Measurements from ENCODE around the gene FSTL5.

The FSTL5 gene

DNA sequence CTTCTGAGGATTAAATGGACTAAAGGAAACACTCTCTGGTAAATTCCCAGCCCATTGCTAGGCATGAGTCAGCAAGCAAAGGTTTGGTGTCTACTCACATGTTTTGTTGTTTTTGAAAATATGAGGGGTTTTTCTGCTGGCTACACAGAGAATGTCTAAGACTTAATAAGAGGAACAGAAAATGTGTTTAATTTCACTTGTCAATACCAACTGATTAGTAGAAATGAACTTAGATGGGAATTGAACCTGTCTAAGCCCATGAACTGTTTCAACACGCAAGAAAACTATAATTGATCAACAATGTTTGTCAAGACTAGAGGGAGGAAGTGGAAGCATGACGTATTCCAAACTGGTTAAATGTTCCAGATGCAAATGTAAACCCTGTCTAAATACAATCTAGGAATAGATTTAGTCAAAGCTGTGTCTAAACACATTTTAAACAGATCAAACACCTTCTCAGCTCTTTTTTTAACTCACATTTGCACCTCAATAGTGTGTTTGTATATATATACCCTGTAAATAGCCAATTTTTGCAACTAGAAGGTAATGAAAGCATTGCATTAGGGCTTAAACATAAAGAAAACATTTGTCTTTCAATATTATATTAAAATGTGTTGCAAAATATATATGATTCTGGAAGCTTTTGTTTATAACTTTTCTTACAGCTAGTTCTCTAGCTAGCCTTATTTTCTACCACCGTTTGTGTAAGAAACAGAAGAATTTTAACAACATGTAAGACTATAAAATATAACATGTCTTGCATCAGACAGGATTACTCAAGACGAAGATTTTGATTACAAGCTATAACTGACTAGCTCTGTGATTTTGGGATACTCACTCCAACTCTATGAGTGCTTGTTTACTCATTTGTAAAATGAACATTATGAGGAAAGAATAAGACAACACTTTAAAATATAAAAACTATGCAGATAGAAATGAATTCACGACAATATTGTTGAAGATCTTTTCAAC lies 607.8 kb downstream of the FSTL5 start:
- no peak for DNase-seq

DNA sequence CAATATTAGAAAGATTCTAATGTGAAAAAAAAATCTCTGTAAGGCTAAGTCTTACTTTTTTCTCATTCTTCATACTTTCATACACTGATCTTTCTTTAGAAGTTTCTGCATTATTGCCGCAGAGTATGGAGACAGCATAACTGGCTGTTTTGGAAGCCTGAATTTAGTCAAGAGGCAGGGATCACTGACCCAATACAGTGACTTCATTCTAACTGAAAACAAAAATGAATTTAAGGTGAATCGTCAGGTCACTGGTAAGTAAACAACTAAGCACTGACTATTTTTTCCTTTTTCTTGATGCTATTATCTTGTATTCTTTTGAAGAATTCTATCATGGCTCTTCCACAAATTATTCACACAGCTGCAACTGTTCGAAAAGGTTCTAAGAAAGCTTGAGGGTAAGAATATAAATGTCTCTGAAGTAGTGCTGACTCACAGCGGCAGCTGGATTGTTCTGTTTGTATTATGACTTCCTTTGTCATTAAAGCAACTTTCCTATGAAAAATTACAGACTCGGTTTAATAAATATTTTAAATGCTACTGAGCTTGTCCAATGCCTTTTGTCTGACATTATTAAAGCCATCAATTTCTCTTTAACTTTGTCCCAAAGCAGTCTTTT lies 609.3 kb downstream of the FSTL5 start:
- DNase-seq: no peak

DNA sequence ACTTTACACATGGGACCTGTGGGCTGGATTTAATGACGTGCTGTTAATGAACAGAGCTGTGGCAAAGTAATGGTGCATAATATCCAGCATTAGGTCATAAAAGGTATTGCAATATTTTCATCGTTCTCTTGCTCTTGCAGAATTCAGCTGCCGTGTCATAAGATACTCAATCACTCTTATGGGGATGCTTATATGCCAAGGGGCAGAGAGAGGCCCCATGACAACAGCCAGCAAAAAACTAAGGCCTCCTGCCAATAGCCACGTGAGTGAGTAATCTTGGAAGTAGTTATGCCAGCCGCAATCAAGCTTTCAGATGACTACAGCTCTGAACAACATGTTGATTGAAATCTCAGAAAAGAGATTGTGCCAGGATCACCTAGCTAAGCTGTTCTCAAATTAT lies 616.9 kb downstream of the FSTL5 start:
- DNase-seq: no peak

DNA sequence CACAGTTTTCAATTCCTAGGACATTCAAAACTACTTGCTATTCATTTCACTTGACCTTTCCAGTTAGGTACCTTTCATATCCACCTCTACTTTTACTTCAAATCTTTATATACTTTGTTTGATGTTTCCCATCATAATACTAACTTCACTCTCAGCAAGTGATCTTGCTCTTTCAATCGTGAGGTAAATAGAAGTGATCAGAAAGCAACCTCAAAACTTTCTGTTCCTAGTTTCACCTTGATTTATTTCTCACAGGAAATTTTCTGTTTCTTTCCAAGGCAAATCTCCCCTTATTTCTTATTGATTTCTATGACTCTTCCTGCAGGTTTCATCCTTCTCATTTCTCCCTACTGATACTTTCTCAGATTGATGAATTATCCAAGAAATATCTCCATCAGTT lies 623.5 kb downstream of the FSTL5 start:
- no peak for DNase-seq

DNA sequence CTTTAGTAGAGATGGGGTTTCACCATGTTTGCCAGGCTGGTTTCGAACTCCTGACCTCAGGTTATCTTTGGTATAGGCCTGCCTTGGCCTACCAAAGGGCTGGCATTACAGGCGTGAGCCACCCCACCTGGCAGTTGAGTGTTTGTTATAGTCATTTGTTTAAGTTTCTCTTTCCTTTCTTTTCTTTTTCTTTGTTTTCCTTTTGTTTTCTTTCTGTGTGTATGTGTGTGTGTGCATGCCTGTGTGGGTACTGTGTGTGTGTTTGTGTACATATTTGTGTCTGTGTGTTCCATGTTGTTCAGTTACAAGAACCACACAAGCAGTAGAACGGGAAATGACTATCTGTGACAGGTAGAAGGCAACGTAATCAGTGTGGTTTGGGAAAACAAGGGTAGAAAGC lies 624.9 kb downstream of the FSTL5 start:
- DNase-seq: no peak

DNA sequence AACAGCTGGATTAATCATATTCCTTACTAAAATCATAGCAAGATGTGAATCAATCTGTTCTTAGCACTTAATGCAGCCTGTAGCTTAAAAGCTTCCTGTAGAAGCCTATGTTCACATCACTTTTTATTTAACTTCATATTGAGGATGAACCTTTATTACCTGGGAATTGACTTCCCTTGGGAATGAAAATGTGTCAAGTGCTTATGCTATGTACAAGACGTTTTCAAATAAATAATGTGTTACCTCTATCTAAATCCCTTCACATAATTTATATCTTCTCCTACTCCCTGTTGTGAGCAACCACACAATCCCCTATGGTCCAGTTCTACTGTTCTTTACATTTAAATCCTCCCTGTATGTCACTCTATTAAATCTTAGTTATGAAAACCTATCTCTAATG lies 633.1 kb downstream of the FSTL5 start:
- DNase-seq: no peak

DNA sequence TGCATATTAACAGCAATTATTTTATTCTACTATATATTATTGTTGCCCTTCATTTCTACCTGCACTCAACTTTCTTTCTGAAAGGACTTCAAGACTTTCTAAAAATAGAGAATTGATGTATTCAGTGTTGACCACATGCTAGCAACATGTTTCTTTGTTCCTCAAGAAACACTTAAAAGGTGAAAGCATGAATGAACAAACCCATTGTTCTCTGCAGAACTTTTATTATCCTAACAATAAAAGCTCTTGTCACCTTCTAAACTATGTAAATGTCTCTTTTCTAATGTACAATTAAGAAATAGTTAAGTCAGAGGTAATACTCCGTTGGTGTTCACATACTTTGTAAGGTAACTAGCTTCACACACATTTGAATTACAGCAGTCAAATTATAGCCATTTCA lies 638.7 kb downstream of the FSTL5 start:
- no peak for DNase-seq

DNA sequence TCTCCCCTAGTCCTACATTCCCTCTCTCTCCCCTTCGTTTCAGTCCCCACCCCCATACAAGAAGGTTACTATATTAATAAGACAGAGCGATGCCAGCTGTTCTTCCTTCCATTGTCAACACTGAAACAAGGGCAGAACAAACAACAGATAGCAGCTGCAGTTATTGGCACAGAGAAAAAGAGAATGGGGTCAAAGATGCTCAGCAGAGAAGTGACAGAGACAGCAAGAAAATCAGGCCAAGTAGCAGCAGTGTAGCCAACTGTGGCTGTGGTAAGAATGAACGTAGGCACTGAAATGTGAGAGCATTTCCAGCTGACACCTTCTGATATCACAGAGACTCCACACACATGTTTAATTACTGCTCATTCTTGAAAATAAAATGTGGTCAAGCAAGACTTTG lies 641.8 kb downstream of the FSTL5 start:
- no peak for DNase-seq

DNA sequence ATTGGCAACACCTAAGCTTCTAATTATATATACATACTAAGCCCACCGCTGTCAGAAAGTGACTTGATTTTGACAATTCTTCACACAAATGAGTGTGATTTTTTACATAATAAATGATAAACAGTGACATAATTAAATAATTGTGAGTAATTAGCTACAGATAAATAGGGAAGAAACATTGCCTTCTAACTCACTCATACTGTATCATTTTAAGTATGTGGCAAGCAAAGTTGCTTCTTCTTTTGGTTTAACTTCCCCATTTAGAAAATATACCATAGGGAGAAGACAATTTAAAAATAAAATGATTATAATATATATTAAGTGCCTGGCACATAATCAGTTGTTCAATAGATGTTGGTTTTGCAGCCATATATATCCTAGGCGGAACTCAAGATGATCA lies 644.2 kb downstream of the FSTL5 start:
- no peak for DNase-seq

DNA sequence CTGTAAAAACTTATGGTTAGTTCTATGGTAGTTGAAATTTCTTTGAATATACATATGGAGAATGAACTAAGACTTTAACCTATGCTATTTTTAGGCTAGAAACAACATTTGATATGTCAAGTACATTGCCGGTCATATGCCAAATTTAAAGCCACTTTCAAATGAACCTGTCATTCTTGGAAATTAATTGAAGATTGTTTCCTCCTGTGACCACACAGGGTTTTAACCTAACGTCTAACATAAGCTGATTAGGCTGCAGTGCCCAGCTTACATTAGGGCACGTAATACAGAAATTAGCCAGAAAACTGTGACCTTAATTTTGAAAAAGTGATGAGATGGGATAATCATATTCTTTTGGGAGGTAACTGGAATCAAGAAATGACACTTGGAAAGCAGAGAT lies 645.9 kb downstream of the FSTL5 start:
- DNase-seq: no peak

DNA sequence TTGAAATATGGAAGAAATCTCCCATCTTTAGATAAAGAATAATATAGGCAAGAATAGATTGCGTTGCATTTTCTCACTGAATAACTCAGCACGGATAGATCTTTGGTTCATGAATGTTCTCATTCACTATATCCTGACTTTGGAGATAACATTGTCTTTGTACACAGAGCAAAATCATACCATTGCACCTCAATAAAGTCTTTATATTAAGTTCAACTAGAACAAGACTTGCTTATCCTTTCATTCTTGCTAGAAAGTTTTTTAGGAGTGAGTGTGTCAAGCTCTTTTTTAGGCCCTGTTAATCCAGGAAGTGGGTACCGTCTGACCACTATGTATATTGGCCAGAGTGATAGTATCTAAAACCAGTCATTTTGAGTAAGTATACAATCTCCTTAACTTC lies 658.7 kb downstream of the FSTL5 start:
- no peak for DNase-seq

DNA sequence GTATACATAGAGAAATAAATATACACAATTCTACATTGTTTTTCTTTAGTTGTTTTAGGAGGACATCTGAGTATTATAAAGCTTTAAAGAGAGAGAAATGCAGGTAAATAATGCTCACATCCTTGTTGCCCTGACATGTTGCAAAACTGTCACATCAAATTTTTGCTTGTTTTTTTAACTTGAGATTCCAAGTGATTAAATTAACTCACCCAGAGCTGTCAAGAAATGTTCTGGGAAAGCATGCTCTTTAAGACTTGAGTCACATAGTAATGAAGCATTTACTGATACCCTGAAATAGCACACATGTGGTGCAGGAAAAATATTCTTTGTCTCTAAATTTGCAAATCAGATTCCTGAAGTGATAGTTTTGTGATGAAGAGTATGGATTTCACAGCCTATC lies 665.6 kb downstream of the FSTL5 start:
- DNase-seq: no peak

DNA sequence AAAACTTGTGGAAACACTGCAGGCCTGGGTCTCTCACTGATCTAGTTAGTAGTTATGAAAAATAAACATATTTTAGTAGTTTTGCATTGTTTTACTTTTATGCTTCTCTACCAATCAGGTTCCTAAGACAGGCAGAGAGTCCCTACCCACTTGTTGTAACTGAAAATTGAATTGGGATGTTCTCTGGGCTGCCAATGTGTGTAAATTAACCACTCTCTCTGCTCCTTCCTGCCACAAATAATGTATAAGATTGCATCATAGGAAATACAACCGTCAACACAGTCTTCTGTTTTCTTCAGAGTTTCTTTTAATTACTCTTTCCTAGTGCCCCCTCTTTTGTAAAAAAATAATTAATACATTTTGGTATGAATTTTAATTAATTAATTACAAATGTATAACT lies 677.3 kb downstream of the FSTL5 start:
- DNase-seq: no peak

DNA sequence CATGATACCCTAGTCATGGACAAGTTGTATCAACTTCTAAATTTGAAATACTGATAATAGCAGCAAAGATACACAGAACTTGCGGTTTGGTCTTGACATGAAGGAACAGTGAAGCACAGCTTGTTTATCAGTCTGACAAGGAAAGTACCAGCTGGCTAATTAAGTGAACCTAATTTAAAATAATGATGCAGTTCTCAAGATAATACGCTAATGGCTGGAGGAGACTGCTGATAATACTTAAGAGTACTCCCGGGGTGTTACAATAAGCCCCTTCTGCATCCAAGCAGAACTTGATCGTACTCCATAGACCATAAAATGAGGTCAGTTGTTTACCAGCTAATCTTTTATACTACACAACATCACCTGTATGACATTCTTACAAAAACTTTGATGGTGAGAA lies 697.5 kb downstream of the FSTL5 start:
- no peak for DNase-seq

DNA sequence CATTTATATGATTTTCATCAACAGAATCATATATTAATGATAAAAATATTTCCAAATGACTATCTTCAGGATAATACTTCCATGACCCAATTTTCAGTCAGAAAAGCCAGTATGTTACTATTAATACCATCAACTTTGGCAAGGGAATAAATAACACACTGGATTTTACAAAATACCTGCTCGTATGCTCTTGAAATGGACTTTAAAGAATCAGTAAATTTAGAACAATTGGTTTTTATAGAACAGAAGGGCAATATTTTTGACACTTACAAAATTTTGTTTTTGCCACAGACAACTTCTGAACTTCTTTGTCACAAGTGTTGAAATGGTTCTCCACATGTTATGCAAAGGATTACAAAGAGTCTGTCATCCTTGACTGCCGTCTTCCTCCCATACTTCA lies 700.4 kb downstream of the FSTL5 start:
- no peak for DNase-seq

DNA sequence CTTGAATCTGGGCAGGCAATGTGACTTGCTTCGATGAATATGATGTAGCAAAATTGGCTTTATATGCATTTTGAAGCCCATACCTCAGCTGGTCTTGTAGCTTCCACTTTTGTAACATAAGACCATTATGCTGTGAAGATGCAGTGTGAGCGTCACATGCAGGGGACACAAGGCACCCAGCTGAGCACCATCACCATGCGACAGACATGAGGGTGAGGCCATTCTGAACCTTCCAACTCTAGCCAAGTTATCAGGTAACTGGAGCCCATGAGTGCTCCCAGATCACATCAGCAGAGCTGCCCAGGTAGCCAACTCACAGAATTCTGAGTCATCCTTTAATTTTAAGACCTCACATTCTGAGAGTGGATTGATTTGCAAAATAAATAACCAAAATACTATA lies 705.9 kb downstream of the FSTL5 start:
- no peak for DNase-seq

DNA sequence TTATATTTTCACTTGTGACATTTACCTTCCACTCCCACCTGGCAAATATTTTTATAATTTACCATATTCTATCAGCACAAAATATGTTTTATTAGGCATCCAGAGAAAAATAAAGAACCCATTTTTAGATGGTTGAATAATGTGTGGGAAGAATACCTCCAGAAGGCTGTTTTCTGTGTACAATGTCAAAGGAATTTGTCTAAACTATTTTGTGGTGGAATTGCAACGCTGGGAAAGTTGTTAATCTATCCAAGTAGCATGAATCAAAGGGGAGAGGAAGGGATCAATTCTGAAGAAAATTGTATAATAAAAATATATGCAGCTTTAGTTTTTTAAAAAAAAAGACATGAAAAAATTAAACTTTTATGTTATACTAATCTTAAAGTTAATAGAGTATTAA lies 706.5 kb downstream of the FSTL5 start:
- DNase-seq: no peak

DNA sequence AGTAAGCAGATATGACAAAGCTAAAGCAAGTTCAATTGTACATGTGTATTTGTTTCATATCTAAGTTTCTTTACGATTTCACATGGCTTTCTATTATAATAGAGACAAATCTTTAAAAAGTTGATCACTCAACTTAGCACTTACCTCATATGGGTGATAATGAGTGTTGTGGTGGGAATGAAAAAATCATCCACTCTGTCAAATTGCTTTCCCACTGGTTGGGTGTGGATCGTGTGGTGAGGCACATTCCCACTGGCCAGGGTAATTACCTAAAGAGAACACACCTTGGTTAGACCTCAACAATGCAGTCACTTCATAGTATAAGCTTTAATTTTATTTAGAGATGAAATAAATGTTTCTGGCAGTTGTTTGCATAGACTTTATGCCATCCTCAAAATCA lies 708.9 kb downstream of the FSTL5 start:
- no peak for DNase-seq

DNA sequence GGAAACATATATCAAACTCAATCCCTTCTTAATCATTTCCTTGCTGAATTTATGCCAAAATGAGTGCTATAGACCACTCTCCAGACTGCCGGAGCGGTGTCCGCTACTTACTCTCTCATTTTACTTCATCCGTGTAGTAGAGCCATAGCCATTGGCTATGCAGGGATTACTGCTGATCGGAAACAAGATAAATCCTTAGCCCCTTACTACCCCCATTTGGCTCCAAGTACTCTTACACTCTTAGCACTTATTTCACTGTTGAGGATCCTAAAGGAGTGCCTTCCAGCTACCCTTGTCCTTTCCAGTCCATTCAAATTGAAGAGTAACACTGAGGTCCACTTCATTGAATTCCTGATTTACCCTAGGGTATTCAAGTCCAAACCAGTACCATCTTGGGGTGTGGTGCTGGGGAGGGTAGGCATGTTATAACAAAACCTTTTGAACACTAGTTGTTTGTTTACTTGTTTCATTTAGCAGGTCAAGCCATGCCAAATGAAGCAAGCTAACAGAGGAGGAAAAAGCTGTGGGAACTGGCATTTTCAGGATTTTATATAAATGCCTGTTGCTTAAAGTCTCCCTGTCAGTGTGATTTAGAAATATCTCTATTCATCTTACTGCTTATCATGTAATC lies 715.1 kb downstream of the FSTL5 start:
- DNase-seq: no peak

DNA sequence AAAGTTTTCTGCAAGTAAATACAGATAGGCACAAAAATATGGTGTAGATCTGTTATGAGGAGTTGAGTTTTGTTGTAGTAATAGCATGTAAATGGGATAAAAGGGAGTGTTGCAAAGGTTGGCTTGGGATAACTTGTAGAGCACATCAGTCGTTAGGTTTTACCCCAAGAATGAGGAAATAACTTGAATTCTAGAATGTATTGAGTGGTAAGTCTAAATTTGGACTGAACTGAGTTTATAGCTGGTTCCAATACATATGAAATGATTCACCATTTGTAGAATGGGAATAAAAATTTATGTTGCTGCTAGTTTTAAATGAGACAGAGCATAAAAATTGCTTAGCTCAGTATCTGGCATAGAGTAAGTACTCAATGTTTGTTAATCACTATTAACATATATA lies 719.2 kb downstream of the FSTL5 start:
- no peak for DNase-seq

DNA sequence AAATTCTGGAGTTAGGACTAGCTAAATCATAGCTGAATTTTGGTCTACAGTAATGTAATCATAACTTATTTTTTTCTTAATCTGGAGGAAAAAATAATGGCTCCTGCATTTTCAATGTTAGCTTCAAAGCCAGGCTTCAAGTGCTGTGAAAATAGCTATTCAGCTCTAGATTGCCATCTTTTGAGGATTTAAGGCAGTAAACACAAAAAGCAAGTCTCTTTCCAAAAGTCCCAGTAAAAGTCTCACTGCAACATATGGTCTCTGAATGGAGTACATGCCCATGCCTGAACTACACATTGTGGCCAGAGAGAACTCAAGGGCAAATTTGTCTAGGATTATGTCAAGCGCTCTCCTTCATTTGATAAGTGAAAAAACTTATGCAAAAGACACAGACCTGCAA lies 720.9 kb downstream of the FSTL5 start:
- DNase-seq: no peak

DNA sequence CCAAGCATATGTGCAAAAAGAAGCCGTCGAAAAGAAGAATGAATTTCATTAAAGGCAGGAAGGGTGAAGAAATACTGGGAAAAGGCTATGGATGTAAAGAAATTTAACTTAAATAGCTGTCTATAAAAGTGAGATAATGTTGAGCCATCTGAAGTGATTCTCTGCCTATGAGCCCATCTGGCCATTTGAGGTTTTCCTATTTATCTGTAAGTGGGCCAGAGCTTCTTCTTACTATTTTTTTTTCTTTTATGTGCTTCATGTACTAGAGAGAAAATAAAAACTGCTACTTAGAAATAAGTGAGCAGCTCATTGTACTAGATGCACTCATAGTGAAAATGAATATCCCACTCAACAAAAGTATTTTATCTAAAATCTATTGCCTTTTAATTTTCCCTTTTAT lies 725.7 kb downstream of the FSTL5 start:
- DNase-seq: no peak

DNA sequence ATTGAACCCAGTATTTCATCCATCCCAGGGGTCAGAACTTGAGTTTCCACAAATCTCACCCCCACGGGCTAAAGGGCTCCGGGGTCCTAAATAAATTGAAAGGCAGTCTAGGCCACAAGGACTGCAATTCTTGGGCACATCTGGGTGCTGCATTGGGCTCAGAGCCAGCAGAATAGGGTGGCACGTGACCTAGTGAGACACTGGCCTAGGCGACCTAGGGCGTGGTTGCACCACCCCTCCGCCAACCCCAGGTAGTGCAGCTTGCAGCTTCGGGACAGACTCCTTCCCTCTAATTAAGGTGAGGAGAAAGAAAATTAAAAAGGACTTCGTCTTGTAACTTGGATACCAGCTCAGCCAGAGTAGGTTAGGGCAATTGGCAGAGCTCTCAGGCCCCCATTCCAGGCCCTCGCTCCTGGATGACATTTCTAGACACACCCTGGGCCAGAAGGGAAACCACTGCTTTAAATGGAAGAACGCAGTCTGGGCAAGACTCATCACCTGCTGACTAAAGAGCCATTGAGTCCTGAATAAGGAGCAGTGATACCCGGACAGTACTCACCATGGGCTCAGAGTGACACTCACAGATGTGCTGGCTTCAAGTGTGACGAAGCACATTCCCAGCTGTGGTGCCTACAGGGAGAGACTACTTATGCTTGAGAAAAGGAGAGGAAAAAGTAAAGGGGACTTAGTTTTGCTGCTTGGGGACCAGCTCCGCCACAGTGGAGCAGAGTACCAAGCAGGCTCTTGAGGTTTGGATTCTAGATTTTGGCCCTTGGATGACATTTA lies 735.4 kb downstream of the FSTL5 start:
- DNase-seq: no peak

Data from NCI-H2171 (cell line).